GM18858 (cell line): ENCODE data around the gene CPN1.
"Not testable (repeated sequence)": the region's sequence is repeated elsewhere in the genome, so short reads cannot be mapped to it uniquely, and the experiment has no call there.

Experiments used
- ATAC-seq: cut with Tn5 transposase; IDR thresholded peaks from one replicate; pipeline ENCODE4 v1.9.1; 2021; ENCODE audit not compliant: unreplicated experiment

The CPN1 gene

GRCh38 chr10:100082276-100082675 is 607 bp upstream of the CPN1 start:
- not testable (repeated sequence) for ATAC-seq

- ATAC-seq, result no peak
Measured at GRCh38 chr10:100076750-100077149, 4.9 kb downstream of the CPN1 start.

GRCh38 chr10:100075426-100076220 is 6.0 kb downstream of the CPN1 start:
- ATAC-seq, result no peak

GRCh38 chr10:100072514-100072913 is 9.2 kb downstream of the CPN1 start:
- ATAC-seq, result no peak

GRCh38 chr10:100071529-100071928 is 10.1 kb downstream of the CPN1 start:
- no peak for ATAC-seq

- no peak for ATAC-seq
Measured at GRCh38 chr10:100067466-100067865, 14.2 kb downstream of the CPN1 start.

GRCh38 chr10:100065084-100065660 is 16.5 kb downstream of the CPN1 start:
- no peak for ATAC-seq

GRCh38 chr10:100061401-100061800 is 20.3 kb downstream of the CPN1 start:
- ATAC-seq, result no peak

- no peak for ATAC-seq
Measured at GRCh38 chr10:100057948-100058347, 23.7 kb downstream of the CPN1 start.

- ATAC-seq, result no peak
Measured at GRCh38 chr10:100053686-100054460, 27.8 kb downstream of the CPN1 start.

- ATAC-seq, result peak; percentile 52
Measured at GRCh38 chr10:100046021-100046486, 35.6 kb downstream of the CPN1 start.

- no peak for ATAC-seq
Measured at GRCh38 chr10:100045592-100045991, 36.1 kb downstream of the CPN1 start.

- ATAC-seq, result no peak
Measured at GRCh38 chr10:100043796-100044195, 37.9 kb downstream of the CPN1 start.

- ATAC-seq, result no peak
Measured at GRCh38 chr10:100043344-100043743, 38.3 kb downstream of the CPN1 start.

- no peak for ATAC-seq
Measured at GRCh38 chr10:100041306-100042002, 40.2 kb downstream of the CPN1 start.

GRCh38 chr10:100038561-100039071 is 43.1 kb downstream of the CPN1 start:
- no peak for ATAC-seq

GRCh38 chr10:100037758-100038315 is 43.8 kb downstream of the CPN1 start:
- ATAC-seq, result no peak

GRCh38 chr10:100036850-100037249 is 44.8 kb downstream of the CPN1 start:
- no peak for ATAC-seq

- ATAC-seq, result no peak
Measured at GRCh38 chr10:100033766-100034418, 47.8 kb downstream of the CPN1 start.

- no peak for ATAC-seq
Measured at GRCh38 chr10:100027416-100027815, 54.3 kb downstream of the CPN1 start.
